H1 (cell line): ENCODE measurements around the gene KLF7.

ENCODE experiments used
- CBX5 ChIP-seq: fragments of 300-800, 300-1000 bp; sonication (generic); IDR thresholded peaks from 2 replicates; pipeline ENCODE4 v1.7.1; 2016; ENCODE audit warnings: antibody characterized with exemption, low read length, low read depth
- EZH2 ChIP-seq: fragments of 200-600 bp; sonication (generic); IDR thresholded peaks from 2 replicates; pipeline ENCODE4 v1.7.1; 2012; ENCODE audit warnings: low read depth, mild to moderate bottlenecking, moderate library complexity, low read length, inconsistent platforms; ENCODE audit not compliant: severe bottlenecking
- POLR2AphosphoS5 ChIP-seq: IDR thresholded peaks from 2 replicates; pipeline ENCODE4 v1.6.1; 2011; ENCODE audit warnings: low read depth, low read length
- RAD21 ChIP-seq, 2 experiments: IDR thresholded peaks in 1 of 2; conservative IDR thresholded peaks in 1 of 2; 2 replicates each; pipeline ENCODE4 v1.6.1; 2011; ENCODE audit warnings: low read depth in 2 of 2, low read length in 2 of 2, improper control_type of control experiment in 1 of 2, inconsistent platforms in 1 of 2, mild to moderate bottlenecking in 1 of 2, moderate library complexity in 1 of 2

DNA sequence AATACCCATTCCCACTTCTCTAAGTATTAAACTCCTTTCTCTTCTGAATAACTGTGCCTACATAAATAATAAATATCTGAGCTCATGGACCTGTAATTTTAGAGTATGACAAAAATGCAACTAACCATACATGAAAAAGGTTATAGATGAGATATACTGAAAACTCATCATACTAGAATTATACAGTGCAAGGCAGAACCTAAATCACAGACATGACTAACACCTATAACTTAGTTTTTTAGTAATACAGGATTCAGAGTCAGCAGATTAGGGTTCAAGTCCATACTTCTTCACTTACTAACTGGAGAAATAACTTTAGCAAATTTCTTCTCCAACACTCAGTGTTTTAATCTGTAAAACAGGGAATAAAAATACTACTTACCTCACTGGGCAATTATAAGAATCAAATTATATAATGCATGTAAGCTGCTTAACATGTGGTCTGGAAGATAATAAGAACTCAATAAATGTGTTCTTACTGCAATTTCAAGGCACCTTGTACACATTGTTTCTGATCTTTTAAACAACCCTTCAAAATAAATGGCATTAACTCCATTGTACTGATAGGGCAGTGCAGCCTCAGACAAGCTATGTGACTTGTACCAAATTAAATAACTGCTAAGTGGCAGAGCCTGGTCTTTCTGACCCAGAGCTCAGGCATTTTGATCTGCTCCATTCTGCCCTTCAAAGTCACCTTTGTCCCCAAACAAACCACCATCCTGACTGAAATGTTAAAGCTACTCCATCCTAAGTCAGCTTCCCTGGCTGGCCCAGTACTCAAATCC, 39.6 kb upstream of the KLF7 start:
- TF ChIP-seq EZH2 (no peak), CBX5 (no peak), RAD21 (IDR thresholded peaks at IDR 0.05 in 1 of 2, conservative IDR thresholded peaks at IDR 0.05 in 1 of 2; ENCODE audit: low read depth in 2 of 2, low read length in 2 of 2) (no peak), POLR2AphosphoS5 (no peak)
